HG03045 (cell line): Measurements from ENCODE around the gene DCLK1.

ENCODE experiments used
- ATAC-seq: cut with Tn5 transposase; IDR thresholded peaks from one replicate; pipeline ENCODE4 v1.9.1; 2021; ENCODE audit warnings: mild to moderate bottlenecking, moderate library complexity; ENCODE audit not compliant: unreplicated experiment

DCLK1 gene

DNA sequence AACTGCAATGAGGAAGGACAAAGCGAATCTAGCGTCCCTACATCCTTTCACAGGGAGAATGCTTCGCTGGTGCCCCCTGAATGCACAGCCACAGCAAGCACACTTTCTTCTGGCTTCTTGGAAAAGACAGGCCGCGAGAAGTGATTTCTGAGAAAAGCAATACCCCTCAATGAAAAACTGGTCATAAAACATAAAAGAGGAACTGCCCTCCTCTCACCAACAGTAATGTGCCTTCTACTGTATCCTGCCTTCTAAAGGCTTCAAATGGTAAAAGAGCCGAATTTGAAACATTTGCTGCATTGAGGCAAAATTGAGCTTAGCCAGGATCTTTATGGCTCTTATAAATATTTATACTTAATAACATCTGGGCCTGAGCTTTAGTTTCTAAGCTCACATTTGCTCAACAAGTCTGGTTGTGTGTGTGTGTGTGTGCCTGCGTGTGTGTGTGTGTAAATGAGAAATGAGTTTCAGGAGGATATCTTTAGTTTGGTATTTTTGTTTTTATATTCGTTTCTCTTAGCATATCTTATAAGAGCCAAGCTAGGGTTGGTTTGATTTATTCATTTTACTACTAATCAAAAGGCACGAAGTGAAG, 408.6 kb downstream of the DCLK1 start:
- no peak for ATAC-seq

GRCh38 chr13:35720690-35721554, 410.3 kb downstream of the DCLK1 start:
- ATAC-seq = peak; percentile 48

DNA sequence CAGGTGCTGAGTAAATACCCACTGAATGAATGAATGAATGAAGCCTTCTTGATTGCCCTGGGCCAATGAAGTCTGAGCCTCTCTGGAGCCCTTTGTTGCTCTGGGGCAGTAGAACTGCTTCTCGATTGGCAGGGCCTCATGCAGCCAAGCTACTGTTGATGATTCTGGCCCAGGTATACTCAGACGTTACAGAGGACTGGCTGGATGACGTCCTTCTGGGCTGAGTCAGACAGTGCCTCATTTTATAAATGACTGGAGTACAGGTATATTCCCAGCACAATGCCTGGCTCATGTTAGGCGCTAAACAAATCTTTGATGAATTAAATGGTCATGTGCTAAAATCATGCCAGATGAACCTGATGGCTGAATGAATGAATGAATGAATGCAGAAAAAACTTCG, 410.9 kb downstream of the DCLK1 start:
- no peak for ATAC-seq
